ENCODE results near the gene UBE2QL1. TPM values are rescaled to one million over a fixed set of nuclear protein-coding genes. Genes with fewer than 3 reads are reported as not detected.

UBE2QL1 gene
- total RNA-seq, 3 donors from 2014 or later: 0.44 to 1.8 (median 1.6) TPM

GRCh38 chr5:6449465-6450158 lies 953 bp downstream of the UBE2QL1 start:
- Histone ChIP-seq H3K27me3 (peaks cover 0 to 16% of the 10 kb centered on the region in 2 donors), H3K27ac (no peak overlapping the region), H3K4me1 (no peaks in the 10 kb centered on the region), H3K4me3 (peak overlapping the region; percentile 39 to 70 (median 48)), H3K9me3 (no peaks in the 10 kb centered on the region), H3K36me3 (no peaks in the 10 kb centered on the region)
- TF ChIP-seq POLR2AphosphoS5 (IDR thresholded peaks at IDR 0.05) (no peak), CTCF (IDR thresholded peaks at IDR 0.05) (no peak), POLR2A (IDR thresholded peaks at IDR 0.05) (no peak)
- no peak for DNase-seq (ENCODE audit: low spot score in 2 of 2)
- intact Hi-C loops (cut with DNase I; ENCODE audit: low total_unique reads): no loop called here

GRCh38 chr5:6450319-6450833 lies 1.7 kb downstream of the UBE2QL1 start:
- Histone ChIP-seq H3K27ac (no peak overlapping the region), H3K9me3 (no peaks in the 10 kb centered on the region), H3K27me3 (peaks cover 0 to 16% of the 10 kb centered on the region in 2 donors), H3K4me1 (no peaks in the 10 kb centered on the region), H3K4me3 (peak overlapping the region in 1 of 3 donors; percentile 48), H3K36me3 (no peaks in the 10 kb centered on the region)
- TF ChIP-seq CTCF (IDR thresholded peaks at IDR 0.05) (no peak), POLR2A (IDR thresholded peaks at IDR 0.05) (no peak), POLR2AphosphoS5 (IDR thresholded peaks at IDR 0.05) (no peak)
- intact Hi-C loops (cut with DNase I; ENCODE audit: low total_unique reads): no loop called here
- DNase-seq (ENCODE audit: low spot score in 2 of 2): no peak

GRCh38 chr5:6452622-6453504 lies 4.2 kb downstream of the UBE2QL1 start:
- no peak for DNase-seq (ENCODE audit: low spot score in 2 of 2)
- intact Hi-C loops (cut with DNase I; ENCODE audit: low total_unique reads): no loop called here
- H3K27ac ChIP-seq: no peak overlapping the region
- H3K9me3 ChIP-seq: no peaks in the 10 kb centered on the region
- no peaks in the 10 kb centered on the region for H3K36me3 ChIP-seq
- peaks cover 0 to 16% of the 10 kb centered on the region in 2 donors for H3K27me3 ChIP-seq
- no peak for TF ChIP-seq POLR2A (IDR thresholded peaks at IDR 0.05)
- no peak for TF ChIP-seq POLR2AphosphoS5 (IDR thresholded peaks at IDR 0.05)
- no peak for TF ChIP-seq CTCF (IDR thresholded peaks at IDR 0.05)
- no peaks in the 10 kb centered on the region for H3K4me1 ChIP-seq
- H3K4me3 ChIP-seq: no peak overlapping the region

- Histone ChIP-seq H3K4me1 (no peaks in the 10 kb centered on the region), H3K36me3 (no peaks in the 10 kb centered on the region), H3K9me3 (no peaks in the 10 kb centered on the region), H3K27ac (no peak overlapping the region), H3K27me3 (peaks cover 0 to 16% of the 10 kb centered on the region in 2 donors), H3K4me3 (no peak overlapping the region)
- TF ChIP-seq CTCF (IDR thresholded peaks at IDR 0.05) (no peak), POLR2AphosphoS5 (IDR thresholded peaks at IDR 0.05) (no peak), POLR2A (IDR thresholded peaks at IDR 0.05) (no peak)
- intact Hi-C loops (cut with DNase I; ENCODE audit: low total_unique reads): no loop called here
- DNase-seq (ENCODE audit: low spot score in 2 of 2): no peak
Measured at GRCh38 chr5:6453937-6454560, 5.4 kb downstream of the UBE2QL1 start.
